CD4-positive, alpha-beta T cell treated with Interleukin-17A for 1 hour (primary cell): ENCODE measurements around the gene NME9.
"Not testable (repeated sequence)": the region's sequence is repeated elsewhere in the genome, so short reads cannot be mapped to it uniquely, and the experiment has no call there.

Experiments used
- DNase-seq: peaks from one replicate; pipeline ENCODE4 v3.0.0-alpha.2; 2020

Gene NME9, protein sequence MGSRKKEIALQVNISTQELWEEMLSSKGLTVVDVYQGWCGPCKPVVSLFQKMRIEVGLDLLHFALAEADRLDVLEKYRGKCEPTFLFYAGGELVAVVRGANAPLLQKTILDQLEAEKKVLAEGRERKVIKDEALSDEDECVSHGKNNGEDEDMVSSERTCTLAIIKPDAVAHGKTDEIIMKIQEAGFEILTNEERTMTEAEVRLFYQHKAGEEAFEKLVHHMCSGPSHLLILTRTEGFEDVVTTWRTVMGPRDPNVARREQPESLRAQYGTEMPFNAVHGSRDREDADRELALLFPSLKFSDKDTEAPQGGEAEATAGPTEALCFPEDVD

DNA sequence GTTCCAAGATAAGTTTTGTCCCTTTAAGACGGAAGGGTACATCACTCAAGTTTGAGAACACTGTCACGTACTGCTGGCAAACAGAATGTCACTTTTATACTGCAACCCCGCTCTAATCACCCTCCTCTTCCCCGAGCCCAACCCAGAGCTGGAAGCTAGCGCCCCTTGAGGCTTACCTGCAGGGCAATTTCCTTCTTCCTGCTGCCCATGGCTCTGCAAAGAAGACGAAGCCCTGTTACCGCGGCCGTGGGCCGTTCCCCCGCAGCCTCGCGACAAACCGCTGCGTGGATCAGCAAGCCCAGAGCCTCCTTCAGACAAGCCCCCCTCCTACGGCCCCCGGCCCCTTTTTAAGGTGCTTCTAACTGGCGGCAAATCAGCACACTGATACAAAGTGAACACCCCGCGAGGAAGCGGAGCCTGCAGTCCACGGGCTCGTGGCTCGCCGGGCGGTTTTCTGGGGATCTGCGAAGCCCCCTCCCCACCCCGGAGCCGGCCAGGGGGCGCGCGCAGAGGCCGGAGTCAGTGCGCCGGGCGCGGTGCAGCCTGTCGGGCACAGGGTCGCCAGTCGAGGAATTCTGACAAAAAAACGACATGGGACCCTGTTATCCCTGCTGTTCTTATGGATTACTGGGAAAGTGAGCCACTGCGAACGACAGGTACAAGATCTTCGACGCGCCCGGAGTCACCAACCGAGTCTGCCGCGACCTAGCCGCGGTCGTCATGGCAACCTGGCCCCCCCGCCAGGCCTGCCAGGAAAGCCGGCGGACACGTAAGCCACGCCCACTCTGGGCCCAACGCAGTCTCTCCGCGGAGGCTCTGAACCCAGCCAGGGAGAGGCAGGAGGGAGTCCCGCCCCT is at the start of gene NME9:
Gene NME9 (minus strand): TSS at position 725 of the 857 bp plus-strand sequence. CDS start 516 bp downstream, at position 209.
- DNase-seq: peak; percentile 94

DNA sequence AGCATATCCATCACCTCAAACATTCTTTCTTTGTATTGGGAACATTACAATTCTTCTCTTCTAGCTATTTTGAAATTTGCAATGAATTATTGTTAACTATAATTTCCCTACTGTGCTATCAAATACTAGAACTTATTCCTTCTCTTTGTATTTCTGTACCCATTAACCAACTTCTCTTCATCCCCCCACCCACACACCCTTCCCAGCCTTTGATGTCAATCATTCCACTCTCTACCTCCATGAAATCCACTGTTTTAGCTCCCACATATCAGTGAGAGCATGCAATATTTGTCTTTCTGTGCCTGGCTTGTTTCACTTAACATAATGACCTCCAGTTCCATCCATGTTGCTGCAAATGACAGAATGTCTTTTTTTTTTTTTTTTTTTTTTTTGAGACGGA is 49.3 kb upstream of the NME9 start:
- DNase-seq: no peak

DNA sequence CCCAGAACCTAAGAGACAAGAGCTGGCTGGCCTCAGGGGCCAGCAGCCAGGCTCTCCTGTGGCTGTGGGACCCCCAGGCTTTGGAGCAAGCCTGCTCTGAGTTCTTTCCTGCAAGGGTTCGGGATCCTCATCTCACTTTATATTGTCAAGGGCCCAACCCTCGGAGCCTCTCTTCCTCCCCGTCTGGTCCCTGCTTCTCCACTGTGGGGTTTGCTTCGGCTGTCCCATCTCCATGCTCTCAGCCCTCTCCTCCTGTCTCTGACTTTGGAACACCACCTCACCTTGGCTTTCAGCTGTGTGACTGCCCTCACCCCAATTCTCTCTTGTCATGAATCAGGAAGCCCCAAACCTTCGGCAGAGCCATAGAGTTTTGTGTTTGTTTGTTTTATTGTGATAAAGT is 48.7 kb upstream of the NME9 start:
- no peak for DNase-seq

DNA sequence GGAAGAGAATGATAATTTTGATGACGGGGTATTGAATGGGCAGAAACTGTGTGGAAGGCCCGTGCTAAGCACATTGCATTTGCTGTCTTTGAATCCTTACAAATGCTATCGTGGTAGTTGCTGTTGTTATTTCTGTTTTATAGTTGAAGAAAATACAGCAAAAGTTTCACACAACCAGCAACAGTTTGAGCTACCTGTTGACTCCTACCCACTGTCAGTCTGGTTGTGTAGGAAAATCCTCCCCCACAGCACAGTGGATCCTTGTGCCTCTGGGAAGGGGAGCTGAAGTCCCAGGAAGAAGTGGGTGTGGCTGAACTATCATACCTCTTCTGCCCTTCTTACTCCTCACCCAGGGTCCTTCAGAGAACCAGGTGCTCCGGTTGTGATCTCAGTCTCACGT is 48.2 kb upstream of the NME9 start:
- no peak for DNase-seq

DNA sequence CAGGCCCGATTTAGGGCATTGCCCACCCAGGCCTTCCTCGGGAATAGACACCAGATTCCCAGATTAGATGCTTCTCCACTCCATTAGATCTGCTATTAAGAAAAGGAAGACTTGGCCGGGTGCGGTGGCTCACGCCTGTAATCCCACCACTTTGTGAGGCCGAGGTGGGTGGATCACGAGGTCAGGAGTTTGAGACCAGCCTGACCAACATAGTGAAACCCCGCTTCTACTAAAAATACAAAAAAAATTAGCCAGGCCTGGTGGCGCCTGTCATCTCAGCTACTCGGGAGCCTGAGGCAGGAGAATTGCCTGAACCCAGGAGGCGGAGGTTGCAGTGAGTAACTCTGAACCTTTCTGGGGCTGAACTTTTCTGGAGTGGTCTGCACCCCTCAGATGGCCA is 47.6 kb upstream of the NME9 start:
- DNase-seq: not testable (repeated sequence)

DNA sequence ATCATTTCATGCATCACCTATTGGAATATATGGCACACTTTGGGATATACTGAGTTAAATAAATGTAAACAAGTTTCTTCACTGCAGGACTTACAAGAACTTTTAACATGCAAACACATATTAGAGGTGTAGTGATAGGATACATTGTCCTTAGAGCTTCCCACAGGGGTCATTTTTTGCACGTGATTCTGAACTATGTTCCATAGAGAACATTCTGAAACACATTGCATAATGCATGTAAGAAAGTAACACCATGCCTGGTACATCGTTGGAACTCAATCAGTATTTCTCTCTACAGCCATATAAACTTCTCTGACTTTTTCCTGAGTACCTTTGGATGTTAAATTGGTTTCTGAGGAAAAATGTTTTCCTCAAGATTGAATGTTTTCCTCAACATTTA is 47.0 kb upstream of the NME9 start:
- no peak for DNase-seq

DNA sequence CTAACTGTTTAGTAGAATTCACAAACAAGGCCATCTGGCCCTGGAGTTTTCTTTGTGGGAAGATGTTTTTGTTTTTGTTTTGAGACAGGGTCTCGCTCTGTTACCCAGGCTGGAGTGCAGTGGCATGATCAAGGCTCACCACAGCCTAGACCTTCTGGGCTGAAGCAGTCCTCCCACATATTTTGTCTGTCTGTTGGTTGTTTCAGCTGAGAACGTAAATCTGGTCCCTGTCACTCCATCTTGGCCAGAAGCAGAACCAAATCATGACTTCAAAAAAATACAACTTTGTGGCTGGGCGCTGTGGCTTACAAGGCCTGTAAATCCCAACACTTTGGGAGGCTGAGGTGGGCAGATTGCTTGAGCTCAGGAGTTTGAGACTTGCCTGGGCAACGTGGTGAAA is 45.8 kb upstream of the NME9 start:
- no peak for DNase-seq

DNA sequence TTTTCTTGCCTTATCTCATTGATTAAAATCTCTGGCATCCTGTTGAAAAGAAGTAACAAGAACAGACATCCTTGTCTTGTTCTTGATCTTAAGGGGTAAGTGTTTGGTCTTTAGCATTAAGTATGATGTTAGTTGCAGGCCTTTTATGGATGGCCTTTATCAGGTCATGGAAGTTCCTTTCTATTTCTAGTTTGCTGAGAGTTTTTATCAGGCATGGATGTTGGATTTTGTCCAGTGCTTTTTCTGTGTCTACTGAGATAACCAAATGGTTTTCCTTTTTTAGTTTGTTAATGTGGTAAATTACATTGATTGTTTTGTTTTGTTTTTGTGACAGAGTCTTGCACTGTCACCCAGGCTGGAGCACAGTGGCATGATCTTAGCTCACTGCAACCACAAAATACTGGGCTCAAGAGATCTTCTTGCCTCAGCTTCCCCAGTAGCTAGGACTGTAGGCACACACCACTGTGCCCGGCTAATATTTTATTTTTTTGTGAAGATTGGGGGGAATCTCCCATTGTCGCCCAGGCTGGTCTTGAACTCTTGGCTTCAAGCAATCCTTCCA is 45.0 kb upstream of the NME9 start:
- DNase-seq: no peak

DNA sequence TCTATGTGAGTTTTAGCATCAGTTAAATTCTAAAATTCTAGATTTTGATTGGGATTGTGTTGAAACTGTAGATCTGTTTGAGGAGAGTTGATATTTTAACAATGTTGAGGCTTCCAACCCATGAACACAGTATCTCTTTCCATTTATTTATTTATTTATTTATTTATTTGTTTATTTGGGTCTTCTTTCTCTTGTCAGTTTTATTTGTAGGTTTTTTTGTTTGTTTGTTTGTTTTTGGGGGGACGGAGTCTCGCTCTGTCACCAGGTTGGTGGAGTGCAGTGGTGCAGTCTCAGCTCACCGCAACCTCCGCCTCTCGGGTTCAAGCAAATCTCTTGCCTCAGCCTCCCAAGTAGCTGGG is 44.1 kb upstream of the NME9 start:
- DNase-seq: no peak

DNA sequence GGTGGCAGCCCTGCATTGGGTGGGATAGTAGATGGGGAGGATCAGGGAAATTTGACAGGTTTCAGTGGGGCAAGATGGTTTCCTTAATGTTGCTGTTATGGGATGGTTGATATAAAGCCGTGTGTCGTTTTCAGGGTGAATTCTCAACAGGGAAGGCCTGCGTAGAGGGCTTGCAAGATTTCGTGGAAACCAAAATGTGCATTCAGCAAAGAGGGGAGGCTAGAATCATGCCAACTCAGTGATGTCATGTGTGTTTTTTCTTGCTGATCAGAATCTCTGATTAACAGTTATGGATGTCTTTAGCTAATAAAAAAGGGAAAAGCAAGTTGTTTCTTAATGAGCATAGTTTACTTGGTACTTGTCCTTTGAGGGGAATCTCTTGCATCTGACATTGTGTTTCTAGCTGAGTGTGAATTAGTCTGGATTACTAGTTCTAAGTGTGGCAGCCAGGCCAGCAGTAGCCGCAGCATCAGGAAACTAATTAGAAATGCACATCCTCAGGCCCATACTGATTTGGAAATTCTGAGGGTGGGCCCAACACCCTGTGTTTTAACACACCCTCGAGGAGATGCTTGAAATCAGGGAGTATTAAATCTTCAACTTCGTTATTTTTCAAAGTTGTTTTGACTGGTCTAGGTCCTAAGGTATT is 43.6 kb upstream of the NME9 start:
- no peak for DNase-seq

DNA sequence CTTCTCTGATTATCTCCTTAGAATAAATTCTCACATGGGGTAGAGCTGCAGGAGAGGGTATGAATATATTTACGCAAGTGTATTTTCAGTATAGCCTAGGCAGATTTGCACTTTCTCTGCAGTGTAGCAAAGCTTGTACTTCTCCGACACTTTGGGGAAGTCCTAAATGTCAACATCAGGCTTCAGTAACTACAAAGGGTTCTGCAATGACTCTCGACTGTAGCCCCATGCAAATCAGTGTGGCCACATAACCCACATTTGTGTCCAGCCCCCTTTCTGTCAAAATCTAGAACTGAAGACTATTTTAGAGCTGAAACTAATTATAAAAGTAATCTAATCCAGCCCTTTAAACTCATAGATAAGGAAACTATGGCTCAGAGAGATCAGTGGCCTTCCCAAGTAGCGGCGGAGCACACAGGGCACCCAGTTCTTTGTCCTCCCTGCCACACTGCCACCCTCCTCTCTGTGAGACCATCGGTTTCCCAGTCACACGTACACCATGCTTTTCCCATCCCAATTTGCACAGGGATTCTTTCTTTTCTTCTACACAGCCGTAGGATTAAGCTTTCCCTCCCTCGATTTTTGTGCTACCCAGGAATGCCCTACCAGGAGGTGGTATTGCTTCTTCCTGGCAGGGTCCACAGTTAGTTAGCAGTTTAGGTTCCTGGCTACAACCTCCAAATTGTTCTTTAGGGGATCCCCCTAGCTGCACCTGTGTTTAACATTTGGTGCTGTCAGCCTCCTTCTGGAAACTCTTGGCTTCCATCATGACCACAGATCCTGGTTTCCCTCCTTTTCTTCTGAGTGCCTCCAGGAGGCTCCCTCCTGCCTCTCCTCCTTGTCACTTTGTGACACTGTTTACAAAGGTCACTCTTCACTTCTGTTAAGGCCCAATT is 41.7 kb upstream of the NME9 start:
- peak; percentile 22 for DNase-seq

DNA sequence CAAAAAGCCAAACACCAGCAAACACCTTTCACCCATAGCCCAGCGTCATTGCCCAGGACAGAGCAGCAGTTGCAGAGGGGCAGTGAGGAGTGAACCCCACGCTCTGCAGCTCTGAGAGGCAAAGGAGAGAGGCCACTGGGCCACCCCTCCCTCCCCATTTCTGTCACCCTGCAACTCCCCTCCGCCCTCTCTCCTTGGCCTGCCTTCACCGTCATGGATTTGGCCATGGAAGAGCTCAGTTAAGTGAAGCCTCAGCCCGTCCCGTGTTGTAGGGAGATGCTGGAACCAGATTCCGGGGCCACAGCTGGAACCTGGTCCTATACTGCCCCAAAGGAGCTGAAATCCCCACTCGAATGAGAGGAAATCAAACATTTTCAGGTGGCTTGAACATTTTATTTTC is 40.7 kb upstream of the NME9 start:
- no peak for DNase-seq

DNA sequence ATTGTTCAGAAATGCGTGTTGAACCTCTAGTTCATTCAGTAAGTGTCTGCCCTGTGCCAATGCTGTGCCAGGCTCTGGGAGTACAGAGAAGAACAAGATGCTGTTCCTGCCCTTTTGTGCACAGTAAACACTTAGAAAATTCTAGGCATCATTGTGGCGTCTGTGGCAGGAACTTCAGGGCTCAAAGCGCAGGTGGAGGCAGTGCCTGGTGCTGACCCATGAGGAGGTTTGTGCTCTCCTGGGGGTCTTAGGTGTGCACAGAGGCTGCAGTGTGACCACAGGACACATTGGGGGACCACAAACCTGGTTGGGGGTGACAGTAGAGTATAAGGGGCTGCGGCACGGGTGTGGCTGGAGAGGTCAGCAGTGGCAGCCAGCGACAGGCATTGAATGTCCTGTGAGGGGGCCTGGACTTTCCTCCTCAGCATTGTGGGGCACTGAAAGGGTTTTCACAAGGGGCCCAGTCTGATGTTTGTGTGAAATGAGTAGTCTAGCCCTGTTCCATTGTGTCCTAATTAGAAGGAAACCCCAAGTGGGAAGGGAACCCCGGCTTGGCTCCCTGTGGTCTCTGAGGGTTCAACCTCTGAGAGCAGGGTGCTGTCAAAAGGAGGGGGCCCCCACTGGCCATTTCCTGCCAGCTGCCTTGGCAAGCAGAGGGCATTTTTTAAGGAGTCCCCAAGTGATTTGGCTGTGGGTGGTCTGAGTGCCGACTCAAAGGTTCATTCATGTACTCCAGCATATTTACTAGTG is 39.7 kb upstream of the NME9 start:
- no peak for DNase-seq

DNA sequence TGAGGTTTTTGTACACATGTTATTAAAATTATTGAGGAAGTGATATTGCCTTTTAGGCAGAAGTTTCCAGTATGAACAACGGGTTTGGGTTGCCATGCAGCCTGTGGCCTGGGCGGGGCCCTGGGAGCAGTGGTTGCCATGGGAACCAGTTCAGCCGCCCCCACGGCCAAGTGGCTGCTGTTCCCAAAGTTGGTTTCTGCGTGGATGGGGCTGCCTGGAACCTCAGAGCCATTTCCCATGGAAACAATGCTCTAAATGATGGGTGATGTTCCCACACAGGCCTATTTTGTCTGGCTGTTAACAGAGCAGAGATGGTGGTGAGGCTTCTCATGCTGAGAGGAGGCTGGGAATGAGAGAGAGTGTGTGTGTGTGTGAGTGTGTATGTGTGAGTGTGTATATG is 38.3 kb upstream of the NME9 start:
- DNase-seq: peak; percentile 23

DNA sequence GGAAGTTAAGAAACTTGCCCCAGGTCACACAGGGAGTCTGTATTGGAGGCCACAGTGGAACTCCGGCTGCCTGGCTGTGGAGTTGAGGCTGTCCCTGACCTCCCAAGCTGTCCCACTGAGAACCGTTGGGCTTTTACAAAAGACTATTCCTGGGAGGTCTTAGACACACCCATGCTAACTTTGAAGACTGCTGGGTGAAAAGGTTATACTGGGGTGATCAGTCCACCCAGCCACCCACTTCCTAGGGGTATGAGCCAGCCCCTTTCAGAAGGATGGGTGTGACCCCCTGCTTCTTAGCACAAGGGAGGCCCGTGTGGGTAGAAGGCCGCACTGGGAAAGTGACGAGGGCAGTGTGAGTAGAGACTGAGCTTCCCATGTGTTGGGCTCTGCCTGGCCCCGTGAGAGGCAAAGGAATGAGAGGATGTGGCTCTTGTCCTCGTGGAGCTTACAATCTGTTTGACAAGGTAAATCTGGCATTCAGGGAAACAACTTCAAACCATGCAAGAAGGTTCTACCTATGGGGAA is 37.7 kb upstream of the NME9 start:
- no peak for DNase-seq

DNA sequence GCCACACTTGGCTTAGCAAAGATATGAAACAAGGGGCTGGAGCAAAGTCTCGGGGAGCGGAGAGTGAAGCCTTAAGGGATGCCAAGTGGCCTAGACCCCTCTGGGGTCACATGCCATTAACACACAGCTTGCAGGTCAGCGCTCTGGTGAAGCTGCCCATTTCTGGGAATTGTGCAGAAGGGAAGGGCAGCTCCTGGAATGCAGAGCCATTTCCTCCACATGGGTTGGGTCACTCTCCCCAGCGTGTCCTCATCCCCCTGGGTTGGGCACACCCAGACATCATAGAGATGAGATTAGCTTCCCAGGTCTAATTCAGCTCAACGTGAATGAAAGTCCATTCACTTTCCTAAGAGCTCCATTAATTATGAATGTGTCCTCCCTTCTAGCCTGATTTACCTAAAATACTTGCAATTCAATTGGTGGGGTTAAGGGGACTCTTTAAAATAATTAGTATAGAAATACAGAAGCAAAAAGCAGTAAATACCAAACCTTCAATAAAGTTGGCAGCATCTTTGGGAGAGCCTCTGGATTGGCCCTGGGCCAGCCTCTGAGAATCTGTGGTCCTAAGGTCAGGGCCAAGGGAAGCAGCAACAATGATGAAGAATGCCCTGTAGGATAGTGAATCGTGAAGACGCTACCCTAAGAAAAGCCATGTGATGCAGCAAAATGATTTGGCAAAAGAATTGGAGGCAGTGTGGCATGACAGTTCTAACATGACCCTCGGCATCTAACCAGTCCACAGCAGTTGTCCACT is 36.5 kb upstream of the NME9 start:
- no peak for DNase-seq

DNA sequence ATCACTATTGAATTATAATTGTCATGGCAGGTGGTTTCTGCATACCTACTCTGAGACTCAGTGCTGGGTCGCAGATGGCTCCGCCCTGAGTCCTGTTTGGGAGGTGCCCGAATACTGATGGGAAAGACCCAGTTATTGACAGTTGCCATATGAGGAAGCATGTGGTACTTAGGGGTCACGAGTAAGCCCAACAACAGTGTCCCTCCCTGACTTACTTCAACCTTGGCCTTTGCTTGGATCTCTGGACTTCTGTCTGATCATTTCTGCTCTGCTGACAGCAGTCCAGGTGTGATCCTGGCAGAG is 35.6 kb upstream of the NME9 start:
- no peak for DNase-seq

DNA sequence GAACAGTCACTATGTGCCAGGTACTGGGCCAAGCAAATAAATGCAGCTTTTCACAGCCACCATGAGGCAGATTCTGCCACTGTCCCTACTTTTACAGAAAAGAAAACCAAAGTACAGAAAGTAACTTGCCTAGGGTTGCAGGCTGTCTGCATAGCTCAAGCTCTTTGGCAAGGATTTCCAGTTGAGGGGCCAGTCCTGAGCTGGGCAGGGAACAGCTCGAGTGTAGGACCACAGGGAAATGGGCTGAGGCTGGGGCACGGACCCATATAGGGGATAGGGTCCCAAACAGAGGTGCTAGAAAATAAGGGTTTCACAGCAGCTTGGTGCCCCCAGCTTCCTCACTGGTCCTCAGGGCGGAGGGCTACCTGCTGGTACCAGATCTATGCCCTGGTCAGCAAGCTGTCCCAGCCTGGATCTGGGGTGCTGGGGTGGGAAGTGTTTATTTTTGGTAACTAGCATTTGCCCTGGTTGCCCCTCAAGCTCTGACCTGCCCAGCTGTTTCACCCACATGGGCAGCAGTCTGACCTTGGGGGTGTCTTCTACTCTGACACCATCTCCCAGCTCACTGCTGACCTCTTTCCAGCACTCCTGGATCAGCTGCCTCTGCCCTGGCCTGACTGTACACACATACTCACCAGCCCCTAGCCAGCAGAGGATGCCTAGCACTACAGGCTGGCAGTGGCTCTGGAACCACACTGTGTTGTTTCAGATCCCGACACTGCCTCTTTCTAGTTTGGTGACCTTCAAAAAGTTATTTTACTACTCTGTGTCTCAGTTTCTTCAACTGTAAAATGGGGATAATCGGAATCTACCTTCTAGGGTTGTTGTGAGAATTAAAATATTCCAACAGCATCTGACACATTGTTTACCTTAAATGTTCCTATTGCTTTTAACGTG is 35.0 kb upstream of the NME9 start:
- DNase-seq: no peak

DNA sequence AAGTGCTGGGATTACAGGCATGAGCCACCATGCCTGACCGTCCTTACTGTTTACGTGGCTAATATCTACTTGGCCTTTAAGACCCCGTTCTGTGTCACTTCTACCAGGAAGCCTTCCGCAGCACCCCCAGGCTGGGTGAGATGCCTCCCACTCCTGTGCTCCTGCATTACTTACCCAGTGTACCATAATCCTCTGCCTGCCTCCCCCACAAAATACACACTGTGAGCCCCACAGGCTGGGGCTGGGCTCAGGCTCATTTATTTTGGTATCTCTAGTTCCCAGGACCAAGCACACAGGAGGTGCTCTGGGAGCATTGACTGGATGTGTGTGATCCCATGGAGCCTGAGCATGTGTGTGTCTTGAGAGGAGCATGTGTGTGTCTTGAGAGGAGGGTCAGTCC is 33.7 kb upstream of the NME9 start:
- DNase-seq: no peak

DNA sequence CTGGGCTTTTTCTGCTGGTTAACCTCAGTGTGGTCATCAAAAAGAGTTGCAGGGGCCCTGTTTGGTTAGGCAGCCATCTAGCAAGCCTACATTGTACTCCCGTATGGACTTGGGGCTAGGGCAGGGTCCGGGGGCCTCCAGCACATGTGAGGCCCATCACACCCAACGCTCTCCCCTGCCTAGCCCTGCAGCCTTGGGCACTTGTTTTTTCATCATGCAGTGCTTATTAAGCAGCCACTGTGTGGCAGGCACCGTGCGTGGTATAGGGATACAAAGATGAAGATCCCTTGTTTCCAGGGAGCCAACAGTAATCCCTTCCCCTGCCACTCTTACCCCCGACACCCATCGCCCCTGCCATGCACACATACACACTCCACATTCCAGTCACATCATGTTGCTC is 32.9 kb upstream of the NME9 start:
- DNase-seq: no peak
